Stimulated activated CD8-positive, alpha-beta memory T cell treated with anti-CD3 and anti-CD28 coated beads, Interleukin-7, amount 100 ng/mL, for 24 hours (primary cell): ENCODE measurements around the gene CD1B.
"Not testable (repeated sequence)": the region's sequence is repeated elsewhere in the genome, so short reads cannot be mapped to it uniquely, and the experiment has no call there.

ENCODE experiments used
- DNase-seq: peaks from one replicate; pipeline ENCODE4 v3.0.0-alpha.2; 2020; ENCODE audit warnings: low read depth

The CD1B gene

GRCh38 chr1:158331481-158332150, at the start of gene CD1B:
TSS of gene CD1B (minus strand) at chr1:158331531. CDS start at chr1:158331423, 108 bp downstream.
- no peak for DNase-seq

GRCh38 chr1:158374860-158375259, 43.5 kb upstream of the CD1B start:
- DNase-seq: no peak

- DNase-seq: not testable (repeated sequence)
Measured at GRCh38 chr1:158374101-158374500, 42.8 kb upstream of the CD1B start.

- DNase-seq: no peak
Measured at GRCh38 chr1:158371188-158371953, 40.0 kb upstream of the CD1B start.

GRCh38 chr1:158366783-158367182, 35.5 kb upstream of the CD1B start:
- DNase-seq: no peak

- no peak for DNase-seq
Measured at GRCh38 chr1:158362941-158363340, 31.6 kb upstream of the CD1B start.

GRCh38 chr1:158362482-158362881, 31.2 kb upstream of the CD1B start:
- DNase-seq: no peak

- no peak for DNase-seq
Measured at GRCh38 chr1:158357441-158357840, 26.1 kb upstream of the CD1B start.

GRCh38 chr1:158356616-158357015, 25.3 kb upstream of the CD1B start:
- no peak for DNase-seq

GRCh38 chr1:158355773-158356285, 24.5 kb upstream of the CD1B start:
- no peak for DNase-seq

- DNase-seq: no peak
Measured at GRCh38 chr1:158354255-158354654, 22.9 kb upstream of the CD1B start.

- no peak for DNase-seq
Measured at GRCh38 chr1:158353303-158354075, 22.2 kb upstream of the CD1B start, which contains the start of gene CD1E. TSS of gene CD1E (plus strand) at chr1:158353894. CDS start at chr1:158353989, 95 bp downstream.

- DNase-seq: not testable (repeated sequence)
Measured at GRCh38 chr1:158348946-158349345, 17.6 kb upstream of the CD1B start.

GRCh38 chr1:158336413-158336812, 5.1 kb upstream of the CD1B start:
- DNase-seq: not testable (repeated sequence)

- no peak for DNase-seq
Measured at GRCh38 chr1:158335213-158335532, 3.8 kb upstream of the CD1B start.

- DNase-seq: no peak
Measured at GRCh38 chr1:158334526-158335212, 3.3 kb upstream of the CD1B start.

- no peak for DNase-seq
Measured at GRCh38 chr1:158333405-158334155, 2.2 kb upstream of the CD1B start.

GRCh38 chr1:158331106-158331425, 265 bp downstream of the CD1B start:
- DNase-seq: no peak

- DNase-seq: no peak
Measured at GRCh38 chr1:158330391-158331105, 783 bp downstream of the CD1B start.

GRCh38 chr1:158329733-158330132, 1.6 kb downstream of the CD1B start:
- DNase-seq: no peak

GRCh38 chr1:158329300-158329699, 2.0 kb downstream of the CD1B start:
- no peak for DNase-seq
